ENCODE measurements around the gene KCTD3. TPM values are rescaled to one million over a fixed set of nuclear protein-coding genes. Genes with fewer than 3 reads are reported as not detected.

Gene KCTD3
- total RNA-seq, 1 experiment from 2014 or later = 39.3 TPM

GRCh38 chr1:215636258-215636965 is 69.3 kb downstream of the KCTD3 start:
- Mint-ChIP-seq H3K27me3 (ENCODE audit: low read depth) (no peaks in the 10 kb centered on the region), H3K36me3 (ENCODE audit: insufficient read depth in 1 of 3, low read depth in 3 of 3) (no peaks in the 10 kb centered on the region), H3K27ac (peak overlapping the region in 1 of 3 experiments; percentile 74; a peak in 1 of 7 replicates), H3K4me3 (no peak overlapping the region), H3K4me1 (peaks cover 14 to 26% of the 10 kb centered on the region in 2 experiments), H3K9me3 (no peaks in the 10 kb centered on the region; a peak in 1 of 5 replicates)
- no peak overlapping the region for H3K14ac ChIP-seq (ENCODE audit: insufficient read depth, low read length)
- H3K56ac ChIP-seq (ENCODE audit: insufficient read length, low read depth, low read length) = no peak overlapping the region
- no peak overlapping the region for H4K5ac ChIP-seq (ENCODE audit: insufficient read length, low read depth, low read length)
- H3T11ph ChIP-seq (ENCODE audit: low read length) = no peak overlapping the region
- no peak overlapping the region for H2BK12ac ChIP-seq (ENCODE audit: insufficient read length, low read depth, low read length)
- H2BK15ac ChIP-seq (ENCODE audit: low read depth, low read length) = no peak overlapping the region
- no peak for DNase-seq
- no peaks in the 10 kb centered on the region for H3K9me3 ChIP-seq (ENCODE audit: control insufficient read depth, low read depth, low read length)
- no peak overlapping the region for H4K8ac ChIP-seq (replicated peaks; ENCODE audit: insufficient read length, low read depth, low read length)
- no peak overlapping the region for H3K4ac ChIP-seq (ENCODE audit: low read depth, low read length)
- no peaks in the 10 kb centered on the region for H3K79me1 ChIP-seq (ENCODE audit: insufficient read depth, low read depth, low read length, poor library complexity, severe bottlenecking)
- no peak overlapping the region for H3K9ac ChIP-seq (ENCODE audit: extremely low read depth, insufficient read length, low read length)
- TF ChIP-seq CTCF (conservative IDR thresholded peaks at IDR 0.05) = no peak
- no peak overlapping the region for H3K27ac ChIP-seq (ENCODE audit: insufficient read length, low read depth, low read length)
- no peak overlapping the region for H2BK120ac ChIP-seq (ENCODE audit: low read depth, low read length, poor library complexity, severe bottlenecking)
- no peaks in the 10 kb centered on the region for H3K79me2 ChIP-seq (ENCODE audit: insufficient read depth, low read length)
- H4K20me1 ChIP-seq (ENCODE audit: control insufficient read depth, insufficient read depth, insufficient read length) = no peaks in the 10 kb centered on the region
- no peaks in the 10 kb centered on the region; the same call in 1 of the 2 replicates for H3K4me1 ChIP-seq (ENCODE audit: insufficient read depth, low read length)
- H3K23me2 ChIP-seq (ENCODE audit: insufficient read length, low read depth, low read length, poor library complexity, severe bottlenecking) = no peaks in the 10 kb centered on the region
- WGBS (ENCODE audit: extremely low coverage, insufficient read length, low lambda C conversion rate) = no CpG with 5 or more reads among the region's 9 CpGs
- no peak overlapping the region for H2BK20ac ChIP-seq (ENCODE audit: low read depth, low read length, poor library complexity, severe bottlenecking)
- no peak overlapping the region for H3K18ac ChIP-seq (ENCODE audit: insufficient read length, low read depth, low read length)
- no peak overlapping the region for H4K91ac ChIP-seq (ENCODE audit: insufficient read length, low read depth, low read length)
- no peak overlapping the region for H2BK5ac ChIP-seq (ENCODE audit: insufficient read length, low read length)
- H3K23ac ChIP-seq (ENCODE audit: insufficient read length, low read depth, low read length) = no peak overlapping the region
- H3K4me2 ChIP-seq (ENCODE audit: insufficient read depth, insufficient read length, low read length) = no peak overlapping the region
- H2AFZ ChIP-seq (ENCODE audit: low read length) = peak overlapping the region; percentile 71
- H3K27me3 ChIP-seq (ENCODE audit: insufficient read depth, low read length) = no peaks in the 10 kb centered on the region
- no peak overlapping the region for H2AK5ac ChIP-seq (ENCODE audit: insufficient read length, low read length)

Data from H9 (cell line).